ENCODE results near the gene BANP.
"Not testable (repeated sequence)": the region's sequence is repeated elsewhere in the genome, so short reads cannot be mapped to it uniquely, and the experiment has no call there.

BANP gene

GRCh38 chr16:88089071-88089470, 137.8 kb downstream of the BANP start:
- not testable (repeated sequence) for DNase-seq

DNA sequence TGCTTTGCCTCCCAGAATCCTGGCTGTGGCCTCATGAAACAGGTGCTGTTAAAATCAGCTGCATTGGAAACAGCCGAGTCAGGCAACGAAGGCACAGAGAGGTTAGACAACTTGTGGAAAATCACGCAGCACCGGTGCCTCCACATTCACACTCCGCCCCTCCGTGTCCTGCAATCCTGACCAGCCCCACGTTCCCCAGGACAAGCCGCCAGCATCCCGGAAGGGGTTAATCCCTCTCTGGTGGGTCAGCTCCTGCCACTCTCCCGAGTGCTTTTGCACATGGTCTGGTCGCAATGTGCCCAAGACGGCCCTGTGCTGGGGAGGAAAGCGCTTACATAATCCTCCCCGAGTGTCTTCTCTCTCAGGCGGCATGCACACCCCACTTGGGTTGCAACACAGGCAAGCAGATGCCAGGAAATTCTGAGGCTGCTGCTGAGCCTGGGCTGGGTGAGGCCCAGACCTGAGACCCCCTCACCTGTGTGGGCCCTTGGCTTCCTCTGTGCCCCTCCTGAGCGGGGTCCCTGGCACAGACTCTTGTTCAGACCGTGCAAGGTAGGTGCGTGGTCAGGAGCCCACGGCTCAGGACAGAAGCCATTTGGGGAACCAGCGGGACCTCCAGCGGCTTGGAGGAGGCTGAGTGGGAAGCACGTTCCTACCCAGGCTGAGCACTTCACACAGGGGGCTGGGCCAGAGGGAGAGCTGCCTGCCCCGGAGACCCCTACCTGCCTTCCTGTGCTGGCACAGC, 138.6 kb downstream of the BANP start:
- not testable (repeated sequence) for DNase-seq

GRCh38 chr16:88090377-88091175, 139.3 kb downstream of the BANP start:
- not testable (repeated sequence) for DNase-seq

DNA sequence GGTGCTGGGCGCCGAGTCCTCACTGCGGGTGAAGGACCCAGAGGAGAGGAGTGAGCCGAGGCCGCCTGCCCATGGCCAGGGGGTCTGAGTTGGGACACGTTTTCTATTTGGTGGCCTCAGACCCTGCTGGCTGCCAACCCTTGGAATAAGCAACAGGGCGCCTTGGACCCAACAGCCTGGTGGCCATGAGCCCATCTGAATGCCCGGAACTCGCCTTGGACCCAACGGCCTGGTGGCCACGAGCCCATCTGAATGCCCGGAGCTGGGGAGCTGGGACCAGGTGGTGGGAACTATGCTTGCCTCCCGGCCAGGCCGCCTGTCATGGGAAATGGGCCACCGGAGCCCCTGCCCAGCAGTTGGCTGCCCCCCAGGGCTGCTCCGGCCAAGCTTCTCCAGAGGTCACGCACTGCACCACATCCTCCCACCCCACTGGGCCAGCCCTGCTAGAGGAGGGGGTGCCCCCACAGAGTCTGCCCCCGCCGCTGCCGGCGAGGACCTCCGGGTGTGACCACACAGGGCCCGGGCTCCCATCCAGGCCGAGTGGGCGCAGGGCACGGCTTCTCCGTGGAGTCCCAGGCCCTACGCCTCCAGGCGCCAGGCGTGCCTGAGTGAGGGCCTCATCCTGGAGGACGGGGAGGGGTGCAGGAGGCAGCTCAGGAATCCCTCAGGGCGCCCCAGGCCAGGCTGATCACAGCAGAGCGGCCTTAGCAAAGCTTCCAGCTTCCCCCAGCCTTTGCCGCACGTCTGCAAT, 140.2 kb downstream of the BANP start:
- not testable (repeated sequence) for DNase-seq

DNA sequence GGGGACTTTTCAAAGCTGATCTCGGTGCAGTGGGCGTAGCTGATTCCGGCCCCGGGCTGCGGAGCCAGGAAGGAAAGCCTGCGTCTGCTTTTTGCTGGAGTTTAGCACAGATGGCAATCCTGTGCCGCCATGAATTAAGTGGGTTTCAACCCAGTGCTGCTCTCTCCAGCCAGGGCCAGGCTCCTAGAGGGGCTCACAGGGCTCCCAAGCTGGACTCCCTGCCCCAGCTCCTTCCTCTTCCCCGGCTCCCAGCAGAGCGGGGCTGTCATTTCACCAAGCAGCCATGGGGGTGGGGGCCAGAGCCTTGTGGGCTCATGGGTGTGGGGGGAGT, 140.7 kb downstream of the BANP start:
- not testable (repeated sequence) for DNase-seq

- not testable (repeated sequence) for DNase-seq
These were observed 141.7 kb downstream of the BANP start for GRCh38 chr16:88092791-88093555.

GRCh38 chr16:88093556-88094252, 142.5 kb downstream of the BANP start:
- not testable (repeated sequence) for DNase-seq

DNA sequence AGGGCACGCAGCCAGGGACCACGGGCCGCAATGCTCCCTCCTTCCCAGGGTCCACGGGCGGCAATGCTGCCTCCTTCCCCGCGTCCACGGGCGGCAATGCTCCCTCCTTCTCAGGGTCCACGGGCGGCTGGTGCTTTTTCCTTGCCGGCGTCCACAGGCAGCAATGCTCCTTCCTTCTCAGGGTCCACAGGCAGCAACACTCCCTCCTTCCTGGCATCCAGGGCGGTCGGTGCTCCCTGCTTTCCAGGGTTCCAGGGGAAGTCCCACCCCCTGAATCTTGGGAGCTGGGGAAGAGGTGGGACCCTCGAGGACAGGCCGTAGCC, 143.0 kb downstream of the BANP start:
- not testable (repeated sequence) for DNase-seq

GRCh38 chr16:88094900-88095299, 143.7 kb downstream of the BANP start:
- DNase-seq = not testable (repeated sequence)

DNA sequence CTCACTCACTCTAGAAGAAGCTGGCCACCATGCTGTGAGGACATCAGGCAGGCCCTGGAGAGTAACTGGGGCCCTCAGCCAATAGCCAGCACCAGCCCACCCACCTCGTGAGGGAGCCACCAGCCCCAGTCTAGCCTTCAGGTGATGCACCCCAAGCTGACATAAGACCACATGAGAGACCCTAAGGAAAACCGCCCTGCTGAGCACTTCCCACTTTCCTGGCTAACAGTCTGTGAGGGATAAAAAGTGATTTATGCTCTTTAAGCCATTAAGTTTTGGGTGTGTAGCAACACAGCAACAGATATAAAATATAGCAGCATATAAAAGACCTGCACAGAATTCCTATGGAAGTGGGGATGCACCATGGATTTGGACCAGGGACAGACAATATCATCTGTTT, 145.4 kb downstream of the BANP start:
- DNase-seq = not testable (repeated sequence)

GRCh38 chr16:88098731-88099562, 147.7 kb downstream of the BANP start:
- DNase-seq = peak in 1 of 2 experiments; percentile 17

- no peak for DNase-seq
These were observed 148.3 kb downstream of the BANP start for GRCh38 chr16:88099563-88099890.

GRCh38 chr16:88099956-88100355, 148.7 kb downstream of the BANP start:
- not testable (repeated sequence) for DNase-seq

- not testable (repeated sequence) for DNase-seq
These were observed 149.8 kb downstream of the BANP start for GRCh38 chr16:88100801-88101622.

GRCh38 chr16:88101623-88102105, 150.4 kb downstream of the BANP start:
- not testable (repeated sequence) for DNase-seq

- no peak for DNase-seq
These were observed 151.4 kb downstream of the BANP start for GRCh38 chr16:88102597-88102996.

DNA sequence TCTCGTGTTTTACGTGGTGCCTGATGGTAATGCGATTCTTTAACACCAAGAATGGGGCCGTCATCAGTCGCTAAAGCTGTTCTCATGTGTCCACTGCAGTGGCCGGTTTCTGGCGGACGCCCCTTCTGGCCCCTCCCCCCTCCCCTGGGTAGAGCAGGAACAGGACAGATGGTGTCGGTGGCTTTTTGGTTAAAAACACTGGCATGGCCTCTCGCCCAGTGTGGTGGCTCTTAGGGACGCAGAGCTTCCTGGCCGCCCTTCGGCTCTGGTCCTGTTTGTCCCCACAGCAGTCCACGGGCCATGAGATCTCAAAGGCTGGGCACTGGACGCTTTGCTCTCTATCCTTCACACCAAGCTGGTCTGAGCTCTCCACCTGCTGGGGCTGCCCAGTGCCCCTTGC, 151.8 kb downstream of the BANP start:
- no peak for DNase-seq

- DNase-seq = no peak
These were observed 152.5 kb downstream of the BANP start for GRCh38 chr16:88103581-88104188.

DNA sequence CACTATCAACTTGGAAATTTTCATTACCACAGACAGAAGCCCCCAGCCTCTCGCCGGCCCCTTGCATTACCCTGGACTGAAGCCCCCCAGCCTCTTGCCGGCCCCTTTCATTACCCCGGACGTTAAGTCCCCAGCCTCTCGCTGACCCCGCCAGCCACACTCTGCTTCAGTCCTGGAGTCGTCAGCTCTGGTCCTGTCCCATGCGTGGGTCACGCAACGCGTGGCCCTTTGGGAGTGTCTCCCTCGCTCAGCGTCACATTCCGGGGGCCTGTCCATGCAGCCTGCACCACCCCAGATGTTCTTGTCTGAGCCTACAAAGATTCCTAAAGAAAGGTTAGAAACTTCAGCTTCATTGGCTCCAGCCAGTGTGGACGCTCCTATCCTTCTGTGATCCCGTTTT, 153.1 kb downstream of the BANP start:
- DNase-seq = not testable (repeated sequence)
